Stimulated activated CD4-positive, alpha-beta T cell treated with anti-CD3 and anti-CD28 coated beads, Interleukin-2, amount 100 ng/mL, for 4 hours (primary cell): Measurements from ENCODE around the gene CELF2.
"Not testable (repeated sequence)": the region's sequence is repeated elsewhere in the genome, so short reads cannot be mapped to it uniquely, and the experiment has no call there.

Experiments used
- DNase-seq: peaks from one replicate; pipeline ENCODE4 v3.0.0-alpha.2; 2020; ENCODE audit warnings: low read depth

The CELF2 gene

GRCh38 chr10:11175823-11176243 lies 158.2 kb downstream of the CELF2 start:
- DNase-seq: no peak

GRCh38 chr10:11176746-11177145 lies 159.1 kb downstream of the CELF2 start:
- DNase-seq: no peak

- DNase-seq: no peak
Observed at GRCh38 chr10:11177381-11177780, 159.7 kb downstream of the CELF2 start.

GRCh38 chr10:11177926-11178471 lies 160.3 kb downstream of the CELF2 start:
- no peak for DNase-seq

- DNase-seq: peak; percentile 75
Observed at GRCh38 chr10:11178606-11179515, 161.2 kb downstream of the CELF2 start.

GRCh38 chr10:11179516-11180105 lies 161.9 kb downstream of the CELF2 start:
- DNase-seq: no peak

- DNase-seq: peak; percentile 41
Observed at GRCh38 chr10:11180228-11180627, 162.6 kb downstream of the CELF2 start.

- DNase-seq: no peak
Observed at GRCh38 chr10:11181978-11182377, 164.3 kb downstream of the CELF2 start.

GRCh38 chr10:11183015-11183414 lies 165.3 kb downstream of the CELF2 start:
- no peak for DNase-seq

- no peak for DNase-seq
Observed at GRCh38 chr10:11184093-11184492, 166.4 kb downstream of the CELF2 start.

- DNase-seq: not testable (repeated sequence)
Observed at GRCh38 chr10:11185128-11185665, 167.5 kb downstream of the CELF2 start.

- no peak for DNase-seq
Observed at GRCh38 chr10:11186374-11186773, 168.7 kb downstream of the CELF2 start.

- DNase-seq: no peak
Observed at GRCh38 chr10:11189582-11190376, 172.1 kb downstream of the CELF2 start.

GRCh38 chr10:11191190-11191589 lies 173.5 kb downstream of the CELF2 start:
- no peak for DNase-seq

- no peak for DNase-seq
Observed at GRCh38 chr10:11191678-11192077, 174.0 kb downstream of the CELF2 start.

- no peak for DNase-seq
Observed at GRCh38 chr10:11192304-11193000, 174.8 kb downstream of the CELF2 start.

- DNase-seq: no peak
Observed at GRCh38 chr10:11193001-11193551, 175.4 kb downstream of the CELF2 start.

GRCh38 chr10:11194859-11195586 lies 177.4 kb downstream of the CELF2 start:
- DNase-seq: no peak

GRCh38 chr10:11195623-11196022 lies 178.0 kb downstream of the CELF2 start:
- no peak for DNase-seq

- DNase-seq: no peak
Observed at GRCh38 chr10:11197266-11197712, 179.6 kb downstream of the CELF2 start.
